Omental fat pad (tissue), 4 donors: Measurements from ENCODE around the gene KCNMB4. TPM values are rescaled to one million over a fixed set of nuclear protein-coding genes. Genes with fewer than 3 reads are reported as not detected.

ENCODE experiments used
- ATAC-seq: fragments of 150-250 bp; one replicate; pipeline ENCODE4 v1.9.1; 2016; ENCODE audit warnings: mild to moderate bottlenecking, moderate library complexity; ENCODE audit not compliant: low FRiP score
- DNase-seq: peaks from one replicate; pipeline ENCODE4 v3.0.0-alpha.2; 2019; ENCODE audit warnings: low spot score
- CTCF ChIP-seq, 3 donors: fragments of 450-650 bp; IDR thresholded peaks; one replicate each; pipeline ENCODE4 v1.5.1; 2016 to 2017; ENCODE audit warnings: antibody characterized with exemption in 3 of 3, mild to moderate bottlenecking in 3 of 3, moderate library complexity in 2 of 3
- total RNA-seq, 4 donors: library from RNA; depleted of rRNA; stranded (reverse); fragments of >200 nt; gene quantifications; one replicate each; pipeline ENCODE4 v1.1.0, GENCODE V29; 2016

Gene KCNMB4
- total RNA-seq, 4 donors from 2014 or later: 1.3 to 4.4 (median 2.1) TPM

- ATAC-seq: peak; percentile 51
- no peak for DNase-seq
- no peak for TF ChIP-seq CTCF (IDR thresholded peaks at IDR 0.05)
Observed at GRCh38 chr12:70393787-70394499, 27.9 kb downstream of the KCNMB4 start.

- ATAC-seq (no peak), DNase-seq (no peak)
- TF ChIP-seq CTCF (IDR thresholded peaks at IDR 0.05): no peak
Observed at GRCh38 chr12:70398002-70398401, 31.9 kb downstream of the KCNMB4 start.

GRCh38 chr12:70398862-70399261 lies 32.8 kb downstream of the KCNMB4 start:
- ATAC-seq (no peak), DNase-seq (no peak)
- TF ChIP-seq CTCF (IDR thresholded peaks at IDR 0.05): no peak

- no peak for DNase-seq
- TF ChIP-seq CTCF (IDR thresholded peaks at IDR 0.05): no peak
- ATAC-seq: no peak
Observed at GRCh38 chr12:70399311-70399710, 33.2 kb downstream of the KCNMB4 start.

- DNase-seq: no peak
- TF ChIP-seq CTCF (IDR thresholded peaks at IDR 0.05): no peak
- ATAC-seq: no peak
Observed at GRCh38 chr12:70400124-70400523, 34.0 kb downstream of the KCNMB4 start.

- no peak for TF ChIP-seq CTCF (IDR thresholded peaks at IDR 0.05)
- DNase-seq (no peak), ATAC-seq (no peak)
Observed at GRCh38 chr12:70402597-70402996, 36.5 kb downstream of the KCNMB4 start.

GRCh38 chr12:70403826-70404225 lies 37.7 kb downstream of the KCNMB4 start:
- ATAC-seq (no peak), DNase-seq (no peak)
- TF ChIP-seq CTCF (IDR thresholded peaks at IDR 0.05): no peak
